Mesothelial cell of epicardium (in vitro differentiated cells): Measurements from ENCODE around the gene MN1. TPM values are rescaled to one million over a fixed set of nuclear protein-coding genes. Genes with fewer than 3 reads are reported as not detected.
A peak's percentile ranks its signal among the peaks of the same experiment; 100 is the strongest.

Source experiments
- DNase-seq, 2 experiments: peaks; one replicate each; pipeline ENCODE4 v3.0.0; 2021; ENCODE audit warnings: low spot score in 2 of 2; ENCODE audit not compliant: unreplicated experiment in 2 of 2
- H3K27ac Mint-ChIP-seq: 2 replicates; pipeline ENCODE4 v1.8.0; 2021; ENCODE audit warnings: mixed read lengths
- H3K27me3 Mint-ChIP-seq: 2 replicates; pipeline ENCODE4 v1.8.0; 2021; ENCODE audit warnings: low read depth, mixed read lengths
- H3K36me3 Mint-ChIP-seq: 2 replicates; pipeline ENCODE4 v1.8.0; 2021; ENCODE audit warnings: mixed read lengths
- H3K4me1 Mint-ChIP-seq: 2 replicates; pipeline ENCODE4 v1.8.0; 2021; ENCODE audit warnings: mixed read lengths
- H3K4me3 Mint-ChIP-seq: 2 replicates; pipeline ENCODE4 v1.8.0; 2021; ENCODE audit warnings: mild to moderate bottlenecking, moderate library complexity, mixed read lengths
- H3K9me3 Mint-ChIP-seq: 2 replicates; pipeline ENCODE4 v1.8.0; 2021; ENCODE audit warnings: mixed read lengths
- total RNA-seq: library from RNA; stranded (reverse); gene quantifications from 3 replicates; pipeline ENCODE4 v1.2.1, GENCODE V29; 2021
- TF ChIP-seq, protein P1 (sequence below): fragments of 200-600 bp; sonication (generic); IDR thresholded peaks from one replicate; pipeline ENCODE4 v1.5.0; 2021; ENCODE audit warnings: antibody characterized with exemption; ENCODE audit not compliant: unreplicated experiment

Gene MN1
- total RNA-seq, 1 donor from 2014 or later: 47.8 TPM

DNA sequence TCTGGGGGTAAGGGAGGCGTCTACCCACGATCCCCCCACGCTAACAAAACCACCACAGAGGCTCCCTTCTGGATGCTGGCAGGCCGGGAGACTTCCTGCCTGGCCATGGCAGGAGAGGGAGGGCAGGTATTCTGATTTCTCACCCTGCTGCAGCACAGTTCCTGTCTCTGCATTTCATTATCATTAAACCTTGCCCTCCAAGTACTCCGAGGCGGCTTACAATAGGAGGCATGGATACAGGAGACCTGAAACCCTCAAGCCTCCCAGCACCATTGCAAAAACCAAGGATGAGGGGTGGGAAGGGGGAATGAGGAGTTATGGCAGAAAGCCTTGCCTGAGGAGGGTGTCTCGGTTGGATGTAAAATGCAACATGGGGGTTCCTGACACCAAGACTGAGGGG lies 44.1 kb upstream of the MN1 start:
- TF ChIP-seq, protein P1, sequence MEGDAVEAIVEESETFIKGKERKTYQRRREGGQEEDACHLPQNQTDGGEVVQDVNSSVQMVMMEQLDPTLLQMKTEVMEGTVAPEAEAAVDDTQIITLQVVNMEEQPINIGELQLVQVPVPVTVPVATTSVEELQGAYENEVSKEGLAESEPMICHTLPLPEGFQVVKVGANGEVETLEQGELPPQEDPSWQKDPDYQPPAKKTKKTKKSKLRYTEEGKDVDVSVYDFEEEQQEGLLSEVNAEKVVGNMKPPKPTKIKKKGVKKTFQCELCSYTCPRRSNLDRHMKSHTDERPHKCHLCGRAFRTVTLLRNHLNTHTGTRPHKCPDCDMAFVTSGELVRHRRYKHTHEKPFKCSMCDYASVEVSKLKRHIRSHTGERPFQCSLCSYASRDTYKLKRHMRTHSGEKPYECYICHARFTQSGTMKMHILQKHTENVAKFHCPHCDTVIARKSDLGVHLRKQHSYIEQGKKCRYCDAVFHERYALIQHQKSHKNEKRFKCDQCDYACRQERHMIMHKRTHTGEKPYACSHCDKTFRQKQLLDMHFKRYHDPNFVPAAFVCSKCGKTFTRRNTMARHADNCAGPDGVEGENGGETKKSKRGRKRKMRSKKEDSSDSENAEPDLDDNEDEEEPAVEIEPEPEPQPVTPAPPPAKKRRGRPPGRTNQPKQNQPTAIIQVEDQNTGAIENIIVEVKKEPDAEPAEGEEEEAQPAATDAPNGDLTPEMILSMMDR: no peak
- peak overlapping the region; percentile 94 for H3K27ac Mint-ChIP-seq
- no peaks in the 10 kb centered on the region for H3K27me3 Mint-ChIP-seq
- DNase-seq: no peak
- no peaks in the 10 kb centered on the region for H3K9me3 Mint-ChIP-seq
- peaks cover 64% of the 10 kb centered on the region for H3K4me1 Mint-ChIP-seq
- H3K36me3 Mint-ChIP-seq: peaks cover 16% of the 10 kb centered on the region
- no peak overlapping the region for H3K4me3 Mint-ChIP-seq

DNA sequence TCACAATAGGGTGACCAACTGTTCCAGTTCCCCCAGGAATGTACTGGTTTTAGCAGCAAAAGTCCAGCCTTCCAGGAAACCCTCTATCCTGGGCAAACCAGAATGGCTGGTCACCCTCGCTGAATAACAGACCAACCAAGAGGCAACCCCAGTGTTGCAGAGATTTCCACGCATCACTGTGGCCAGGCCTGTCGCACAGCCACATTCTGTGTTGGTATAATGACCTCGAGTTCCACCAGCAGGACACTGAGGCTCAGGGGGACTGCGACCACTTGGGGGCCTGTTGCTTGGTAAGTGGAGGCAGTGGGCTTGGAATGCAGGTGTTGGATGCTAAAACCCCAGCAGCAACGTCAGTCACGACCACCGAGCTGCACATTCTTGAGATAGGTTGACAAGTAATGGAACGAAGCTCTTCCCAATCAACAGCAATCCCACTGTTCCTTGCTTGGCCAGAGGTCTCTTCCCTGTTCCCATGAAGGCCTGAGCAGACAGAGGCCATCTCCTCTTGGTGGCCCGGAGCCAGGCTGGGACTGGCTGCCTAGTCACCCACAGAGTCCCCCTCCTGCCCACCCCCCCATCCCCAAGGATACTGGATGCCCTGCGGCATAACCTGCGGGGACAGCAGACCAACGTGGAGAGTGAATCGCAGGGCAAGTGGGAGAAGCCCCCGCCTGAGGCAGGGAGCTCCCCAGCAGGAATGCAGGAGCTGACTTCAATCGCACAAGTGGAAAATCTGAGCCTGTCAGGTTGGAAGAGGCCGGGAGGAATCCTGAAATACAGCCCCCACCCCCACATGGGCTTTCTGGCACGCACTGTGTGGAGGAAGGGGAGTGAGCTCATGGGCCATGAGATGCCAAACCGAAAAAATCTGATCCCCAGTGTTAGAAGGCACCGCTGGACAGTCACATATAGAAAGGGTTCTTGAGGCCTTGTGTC lies 43.4 kb upstream of the MN1 start:
- TF ChIP-seq, protein P1: no peak
- Mint-ChIP-seq H3K4me3 (no peak overlapping the region), H3K36me3 (peaks cover 16% of the 10 kb centered on the region), H3K27me3 (no peaks in the 10 kb centered on the region), H3K27ac (peak overlapping the region; percentile 94), H3K9me3 (no peaks in the 10 kb centered on the region), H3K4me1 (peaks cover 59% of the 10 kb centered on the region)
- DNase-seq: peak in 1 of 2 experiments; percentile 54

DNA sequence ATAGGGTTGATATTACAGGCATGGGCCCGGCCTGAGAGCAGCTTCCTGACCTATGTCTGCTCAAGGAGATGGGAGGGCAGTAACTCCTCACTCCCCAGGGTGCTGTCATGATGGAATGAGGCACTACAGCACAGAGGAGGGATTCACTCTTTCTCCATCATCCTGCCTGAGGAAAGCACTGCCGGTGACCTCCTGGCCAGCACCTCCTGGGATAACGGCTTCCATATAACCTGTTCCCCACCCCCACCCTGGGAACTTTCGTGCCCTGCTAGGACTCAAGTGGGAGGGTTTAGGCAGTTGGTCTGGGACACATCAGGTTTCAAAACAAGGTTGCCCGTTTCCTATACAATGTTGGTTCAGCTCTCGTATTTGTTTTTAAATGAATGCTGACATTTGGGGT lies 42.7 kb upstream of the MN1 start:
- H3K4me1 Mint-ChIP-seq: peaks cover 53% of the 10 kb centered on the region
- TF ChIP-seq, protein P1: no peak
- DNase-seq: peak in 1 of 2 experiments; percentile 17
- peaks cover 13% of the 10 kb centered on the region for H3K36me3 Mint-ChIP-seq
- no peak overlapping the region for H3K4me3 Mint-ChIP-seq
- no peaks in the 10 kb centered on the region for H3K9me3 Mint-ChIP-seq
- no peak overlapping the region for H3K27ac Mint-ChIP-seq
- H3K27me3 Mint-ChIP-seq: no peaks in the 10 kb centered on the region

DNA sequence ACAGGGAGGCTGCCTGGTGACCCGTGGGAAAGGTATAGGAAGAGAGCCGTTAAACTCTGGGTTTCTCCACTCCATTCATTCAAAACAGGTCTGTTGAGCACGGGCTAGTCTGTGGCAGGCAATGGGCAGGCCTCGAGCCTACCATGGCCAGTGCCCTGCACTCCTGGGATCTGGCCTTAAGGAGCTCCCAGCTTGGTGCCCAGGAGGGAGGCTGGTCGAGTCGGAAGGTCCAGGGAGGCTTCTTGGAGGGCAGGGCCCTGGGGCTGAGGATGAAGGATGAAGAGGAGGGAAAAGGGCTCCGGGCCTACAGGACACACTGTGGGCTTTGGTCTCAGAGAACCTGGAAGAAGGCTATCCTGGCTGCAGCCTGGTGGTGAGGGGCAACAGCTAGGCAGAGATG lies 41.9 kb upstream of the MN1 start:
- H3K27ac Mint-ChIP-seq: peak overlapping the region; percentile 59
- H3K27me3 Mint-ChIP-seq: no peaks in the 10 kb centered on the region
- TF ChIP-seq, protein P1: no peak
- H3K4me3 Mint-ChIP-seq: no peak overlapping the region
- H3K9me3 Mint-ChIP-seq: no peaks in the 10 kb centered on the region
- H3K4me1 Mint-ChIP-seq: peaks cover 49% of the 10 kb centered on the region
- no peak for DNase-seq
- H3K36me3 Mint-ChIP-seq: peaks cover 9% of the 10 kb centered on the region

DNA sequence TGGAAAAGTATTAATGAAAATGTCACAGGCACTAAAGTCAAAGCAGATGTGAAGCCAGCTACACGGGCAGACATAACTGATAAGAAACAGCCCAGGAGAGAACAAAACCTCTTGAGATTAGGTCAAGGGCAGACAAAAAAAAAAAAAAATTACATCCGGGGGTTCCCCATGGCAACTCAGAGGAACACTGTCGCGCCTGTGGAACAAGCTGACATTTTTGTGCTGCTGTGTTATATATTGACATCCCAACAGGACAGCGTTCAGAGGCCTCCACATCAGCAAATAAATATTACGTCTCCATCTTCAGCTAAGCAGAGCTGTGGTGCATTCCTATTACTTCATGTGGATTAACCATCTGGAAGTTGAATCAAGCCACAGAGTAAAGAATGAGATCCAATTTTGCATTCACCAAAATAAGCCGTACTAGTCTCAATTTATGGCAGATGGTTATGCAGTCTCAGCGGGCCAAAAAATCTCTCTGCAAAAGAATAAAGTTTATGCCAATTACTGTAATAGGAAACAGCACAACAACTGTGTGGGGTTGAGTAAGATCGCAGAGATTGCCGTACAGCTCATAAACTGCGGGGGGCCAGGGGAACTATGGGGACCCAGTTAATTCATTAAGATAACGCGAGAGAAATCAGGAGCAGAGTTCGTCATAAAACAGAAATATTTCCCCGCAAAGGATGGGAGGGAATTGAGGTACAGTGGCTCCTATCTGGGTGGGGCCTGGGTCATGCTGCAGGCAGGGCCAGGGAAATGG lies 41.3 kb upstream of the MN1 start:
- Mint-ChIP-seq H3K9me3 (peaks cover under 1% of the 10 kb centered on the region), H3K4me1 (peaks cover 49% of the 10 kb centered on the region), H3K36me3 (peaks cover 10% of the 10 kb centered on the region), H3K27ac (peak overlapping the region; percentile 59), H3K27me3 (no peaks in the 10 kb centered on the region), H3K4me3 (no peak overlapping the region)
- TF ChIP-seq, protein P1: no peak
- peak in 1 of 2 experiments; percentile 27 for DNase-seq
